Tibial artery (tissue), 4 donors: Measurements from ENCODE around the gene INPP5A.

ENCODE experiments used
- DNase-seq, 2 donors: peaks; one replicate each; pipeline ENCODE4 v3.0.0-alpha.2; 2019
- H3K27ac ChIP-seq, 2 donors: fragments of 200-600 bp; sonication (generic) in 1 of 2; 1 replicate in 1 of 2; 2 replicates in 1 of 2; pipeline ENCODE4 v1.5.1; 2018 to 2019; ENCODE audit warnings: mild to moderate bottlenecking in 1 of 2
- H3K27me3 ChIP-seq, 2 donors: fragments of 200-600 bp; sonication (generic) in 1 of 2; one replicate each; pipeline versions ENCODE4 v1.5.1 to v1.6.0; 2016 to 2019
- H3K36me3 ChIP-seq, 3 donors: fragments of 200-600 bp; sonication (generic) in 2 of 3; one replicate each; pipeline ENCODE4 v1.5.1; 2016 to 2019; ENCODE audit warnings: mild to moderate bottlenecking in 2 of 3
- H3K4me1 ChIP-seq, 4 donors: fragments of 200-600 bp; sonication (generic) in 2 of 4; 1 replicate in 3 of 4; 2 replicates in 1 of 4; pipeline ENCODE4 v1.5.1; 2016 to 2019
- H3K4me3 ChIP-seq, 2 donors: fragments of 200-600 bp; sonication (generic) in 1 of 2; 1 replicate in 1 of 2; 2 replicates in 1 of 2; pipeline ENCODE4 v1.5.1; 2018 to 2019; ENCODE audit warnings: mild to moderate bottlenecking in 2 of 2
- H3K9me3 ChIP-seq, 3 donors: fragments of 200-600 bp; sonication (generic) in 1 of 3; one replicate each; pipeline ENCODE4 v1.5.1; 2016 to 2019
- CTCF ChIP-seq, 2 experiments: fragments of 200-600 bp in 1 of 2; fragments of 450-650 bp in 1 of 2; IDR thresholded peaks; one replicate each; pipeline ENCODE4 v1.5.1; 2017 to 2019; ENCODE audit warnings: antibody characterized with exemption in 2 of 2, mild to moderate bottlenecking in 1 of 2, moderate library complexity in 1 of 2
- intact Hi-C: fragments of 100-400 bp; cut with DNase I; formaldehyde crosslinking; loops from one replicate; pipeline ENCODE4 v1.15.0; 2023; ENCODE audit warnings: low total_unique reads

INPP5A gene

DNA sequence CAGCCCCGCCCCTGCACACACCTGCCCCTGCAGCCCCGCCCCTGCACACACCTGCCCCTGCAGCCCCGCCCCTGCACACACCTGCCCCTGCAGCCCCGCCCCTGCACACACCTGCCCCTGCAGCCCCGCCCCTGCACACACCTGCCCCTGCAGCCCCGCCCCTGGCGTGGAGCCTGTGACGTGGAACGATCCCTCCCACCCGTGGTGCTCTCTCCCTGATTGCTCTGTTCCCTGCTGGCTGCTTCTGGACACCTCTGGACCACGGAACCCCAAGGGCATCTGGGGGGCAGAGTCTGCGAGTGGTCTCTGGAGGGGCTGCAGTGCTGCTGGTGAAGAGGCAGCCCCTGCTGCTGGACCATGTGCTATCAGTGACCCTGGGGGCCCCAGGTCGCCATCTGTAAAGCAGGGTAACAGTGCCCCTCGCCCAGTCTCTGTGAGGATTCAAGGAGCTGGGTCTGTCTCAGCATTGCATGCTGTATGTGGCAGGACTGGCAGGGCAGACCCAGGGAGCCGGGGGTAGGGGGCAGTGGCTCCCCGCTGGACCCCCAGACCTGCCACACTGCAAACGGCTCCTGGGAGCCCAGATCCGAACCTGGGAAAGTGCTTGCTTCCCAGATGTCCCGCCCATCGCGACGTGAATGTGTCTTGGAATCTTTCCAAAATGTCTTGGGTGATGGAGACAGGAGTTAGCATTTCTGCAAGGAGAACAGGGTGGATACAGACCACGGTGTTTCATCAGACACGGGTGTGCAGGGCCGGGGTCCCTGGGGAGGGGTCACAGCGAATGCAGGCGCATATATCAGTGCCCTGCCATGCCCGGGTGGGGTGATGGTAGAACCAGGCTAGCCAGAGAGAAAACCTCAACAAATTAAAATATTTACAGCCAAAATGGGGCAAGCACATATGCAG, 276.2 kb downstream of the INPP5A start:
- peak in 1 of 2 donors; percentile 55 for DNase-seq
- Histone ChIP-seq H3K36me3 (no peaks in the 10 kb centered on the region), H3K9me3 (no peaks in the 10 kb centered on the region), H3K27me3 (peaks cover 0 to 76% of the 10 kb centered on the region in 2 donors), H3K27ac (no peak overlapping the region), H3K4me1 (no peaks in the 10 kb centered on the region), H3K4me3 (no peak overlapping the region)
- intact Hi-C loops: no loop called here
- no peak for TF ChIP-seq CTCF (IDR thresholded peaks at IDR 0.05)

DNA sequence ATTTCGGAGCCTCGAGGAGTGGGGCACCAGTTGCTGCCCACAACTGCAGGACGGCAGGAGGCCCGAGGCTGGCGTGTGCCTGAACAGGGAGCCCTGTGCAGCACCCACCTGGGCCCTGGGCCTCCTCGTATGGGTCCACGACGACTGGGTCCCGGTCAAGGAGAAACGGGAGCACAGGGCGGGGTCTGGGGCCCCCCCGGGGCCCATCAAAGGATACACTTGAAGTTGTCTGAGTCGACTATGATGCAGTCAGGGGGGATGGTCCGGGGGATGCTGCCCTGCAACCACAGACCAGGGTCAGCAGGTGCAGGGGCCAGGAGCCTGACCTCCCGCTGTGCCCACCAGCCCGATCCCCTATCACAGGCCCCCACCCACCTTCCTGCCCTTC, 276.9 kb downstream of the INPP5A start:
- TF ChIP-seq CTCF (IDR thresholded peaks at IDR 0.05): no peak
- no peaks in the 10 kb centered on the region for H3K9me3 ChIP-seq
- DNase-seq: peak in 1 of 2 donors; percentile 57
- no peaks in the 10 kb centered on the region for H3K36me3 ChIP-seq
- intact Hi-C loops: no loop called here
- H3K4me1 ChIP-seq: no peaks in the 10 kb centered on the region
- peaks cover 0 to 70% of the 10 kb centered on the region in 2 donors for H3K27me3 ChIP-seq
- no peak overlapping the region for H3K4me3 ChIP-seq
- no peak overlapping the region for H3K27ac ChIP-seq

DNA sequence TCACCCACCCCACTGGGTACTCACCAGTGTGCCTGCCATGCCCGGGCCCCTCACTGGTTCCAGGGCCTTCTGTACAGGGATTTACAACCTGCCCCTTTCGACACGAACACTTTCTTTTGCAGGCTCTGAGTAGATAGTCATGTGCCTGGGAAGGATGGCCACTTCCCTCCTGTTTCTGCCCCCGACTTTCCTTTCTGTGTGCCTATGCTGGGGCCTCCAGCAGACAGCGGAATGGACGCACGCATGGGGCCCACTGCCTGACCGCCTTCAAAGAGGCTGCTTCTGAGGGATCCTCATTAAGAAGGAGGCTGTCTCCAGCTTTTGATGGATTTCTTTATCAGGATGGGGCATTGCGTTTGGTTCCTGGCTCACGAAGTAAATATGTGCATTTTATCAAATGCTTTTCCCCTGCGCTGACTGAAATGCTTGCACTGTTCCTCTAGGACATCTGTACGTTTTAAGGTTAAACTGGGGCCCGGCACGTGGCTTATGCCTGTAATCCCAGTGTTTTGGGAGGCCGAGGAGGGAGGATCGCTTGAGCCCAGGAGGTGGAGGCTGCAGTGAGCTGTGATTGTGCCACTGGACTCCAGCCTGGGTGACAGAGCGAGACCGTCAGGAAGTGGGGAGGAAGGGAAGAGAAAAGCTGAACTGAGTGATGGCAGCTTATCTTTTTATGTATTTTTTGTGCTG, 277.7 kb downstream of the INPP5A start:
- Histone ChIP-seq H3K27ac (no peak overlapping the region), H3K36me3 (no peaks in the 10 kb centered on the region), H3K4me3 (no peak overlapping the region), H3K4me1 (no peaks in the 10 kb centered on the region), H3K9me3 (no peaks in the 10 kb centered on the region), H3K27me3 (peaks cover 0 to 66% of the 10 kb centered on the region in 2 donors)
- intact Hi-C loops: no loop called here
- DNase-seq: peak in 1 of 2 donors; percentile 48
- TF ChIP-seq CTCF (IDR thresholded peaks at IDR 0.05): no peak

DNA sequence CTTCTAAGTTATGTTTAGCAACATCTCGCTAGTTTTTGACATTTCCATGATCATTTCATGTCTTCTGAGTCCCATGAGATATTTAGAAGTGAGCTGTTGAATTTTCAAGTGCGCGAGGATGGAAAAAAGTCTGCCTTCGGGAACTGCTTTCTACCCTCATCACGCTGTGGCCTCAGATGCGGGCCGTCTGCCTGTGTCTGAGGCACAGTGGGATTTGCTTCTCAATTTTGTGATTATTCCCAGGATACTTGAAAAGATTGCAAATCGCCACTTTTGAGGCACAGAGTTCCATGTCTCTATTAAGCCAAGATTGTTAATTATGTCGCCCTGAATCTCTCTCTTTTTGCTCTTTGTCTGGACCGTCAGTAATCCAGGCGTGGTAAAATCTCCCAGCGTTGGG, 279.1 kb downstream of the INPP5A start:
- DNase-seq: no peak
- Histone ChIP-seq H3K4me1 (no peaks in the 10 kb centered on the region), H3K27ac (no peak overlapping the region), H3K27me3 (peaks cover 0 to 52% of the 10 kb centered on the region in 2 donors), H3K4me3 (no peak overlapping the region), H3K9me3 (no peaks in the 10 kb centered on the region), H3K36me3 (no peaks in the 10 kb centered on the region)
- no peak for TF ChIP-seq CTCF (IDR thresholded peaks at IDR 0.05)
- intact Hi-C loops: no loop called here

DNA sequence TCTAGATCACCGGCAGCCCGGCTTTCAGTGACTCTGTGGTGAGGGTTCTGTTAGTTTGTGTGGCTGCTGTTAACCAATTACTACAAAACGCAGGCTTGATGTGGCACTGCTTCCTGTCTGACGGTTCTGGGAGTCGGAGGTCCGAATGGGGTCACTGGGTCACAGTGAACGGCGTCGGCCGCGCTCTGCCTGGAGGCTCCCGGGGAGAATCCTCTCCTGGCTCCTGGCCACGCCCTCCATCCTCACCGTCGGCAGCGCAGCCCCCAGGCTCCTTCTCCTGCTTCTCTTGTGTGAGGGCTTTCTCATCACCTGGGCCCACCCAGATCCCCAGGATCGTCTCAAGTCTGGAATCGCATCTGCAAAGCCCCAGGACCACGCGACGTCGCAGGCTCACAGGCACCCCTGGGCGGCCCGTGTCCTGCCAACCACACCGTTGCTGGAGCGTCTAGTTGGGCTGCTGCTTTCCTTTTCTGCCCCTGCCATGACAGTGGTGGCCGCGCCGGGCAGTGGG, 280.2 kb downstream of the INPP5A start:
- Histone ChIP-seq H3K27ac (no peak overlapping the region), H3K9me3 (no peaks in the 10 kb centered on the region), H3K4me3 (no peak overlapping the region), H3K4me1 (no peaks in the 10 kb centered on the region), H3K36me3 (no peaks in the 10 kb centered on the region), H3K27me3 (peaks cover 0 to 41% of the 10 kb centered on the region in 2 donors)
- intact Hi-C loops: no loop called here
- no peak for TF ChIP-seq CTCF (IDR thresholded peaks at IDR 0.05)
- peak in 1 of 2 donors; percentile 49 for DNase-seq
